CD4-positive, alpha-beta T cell treated with Interleukin-2 at 100 ng/mL for 4 hours (primary cell): ENCODE results near the gene SH3D19.
"Not testable (repeated sequence)": the region's sequence is repeated elsewhere in the genome, so short reads cannot be mapped to it uniquely, and the experiment has no call there.

ENCODE experiments used
- DNase-seq: peaks from one replicate; pipeline ENCODE4 v3.0.0-alpha.2; 2020; ENCODE audit warnings: low spot score

Gene SH3D19

GRCh38 chr4:151148261-151148660 lies 177.1 kb downstream of the SH3D19 start:
- DNase-seq: no peak

- DNase-seq: no peak
Measured at GRCh38 chr4:151147000-151147399, 178.4 kb downstream of the SH3D19 start.

- DNase-seq: no peak
Measured at GRCh38 chr4:151144329-151145072, 180.9 kb downstream of the SH3D19 start.

GRCh38 chr4:151143811-151144210 lies 181.6 kb downstream of the SH3D19 start:
- DNase-seq: no peak

- no peak for DNase-seq
Measured at GRCh38 chr4:151143162-151143561, 182.2 kb downstream of the SH3D19 start.

GRCh38 chr4:151142758-151143157 lies 182.6 kb downstream of the SH3D19 start:
- no peak for DNase-seq

GRCh38 chr4:151139814-151140213 lies 185.6 kb downstream of the SH3D19 start:
- DNase-seq: no peak

- not testable (repeated sequence) for DNase-seq
Measured at GRCh38 chr4:151136048-151136447, 189.4 kb downstream of the SH3D19 start.

- DNase-seq: no peak
Measured at GRCh38 chr4:151133311-151133710, 192.1 kb downstream of the SH3D19 start.

GRCh38 chr4:151129796-151130195 lies 195.6 kb downstream of the SH3D19 start:
- no peak for DNase-seq

GRCh38 chr4:151117371-151117962 lies 207.9 kb downstream of the SH3D19 start:
- peak; percentile 43 for DNase-seq

- no peak for DNase-seq
Measured at GRCh38 chr4:151114986-151115385, 210.4 kb downstream of the SH3D19 start.

- no peak for DNase-seq
Measured at GRCh38 chr4:151114338-151114737, 211.1 kb downstream of the SH3D19 start.

GRCh38 chr4:151110236-151110635 lies 215.2 kb downstream of the SH3D19 start:
- no peak for DNase-seq

GRCh38 chr4:151107063-151107462 lies 218.3 kb downstream of the SH3D19 start:
- DNase-seq: no peak

- no peak for DNase-seq
Measured at GRCh38 chr4:151105454-151106032, 219.9 kb downstream of the SH3D19 start.

- DNase-seq: no peak
Measured at GRCh38 chr4:151104621-151105020, 220.8 kb downstream of the SH3D19 start.

GRCh38 chr4:151103758-151104157 lies 221.6 kb downstream of the SH3D19 start:
- DNase-seq: no peak

- no peak for DNase-seq
Measured at GRCh38 chr4:151100531-151100930, 224.9 kb downstream of the SH3D19 start.

GRCh38 chr4:151099976-151100417 lies 225.4 kb downstream of the SH3D19 start:
- no peak for DNase-seq

GRCh38 chr4:151099229-151099975 lies 226.0 kb downstream of the SH3D19 start, which contains the start of gene RPS3A:
TSS of gene RPS3A (plus strand) at chr4:151099628. CDS start at chr4:151099653, 25 bp downstream.
- DNase-seq: peak; percentile 99

- no peak for DNase-seq
Measured at GRCh38 chr4:151098979-151099228, 226.5 kb downstream of the SH3D19 start.

- DNase-seq: no peak
Measured at GRCh38 chr4:151097759-151098158, 227.6 kb downstream of the SH3D19 start.
